ENCODE data around the gene ACTA1. TPM values are rescaled to one million over a fixed set of nuclear protein-coding genes. Genes with fewer than 3 reads are reported as not detected.

ACTA1 gene
- total RNA-seq, 1 experiment from 2014 or later, result 0.80 TPM

DNA sequence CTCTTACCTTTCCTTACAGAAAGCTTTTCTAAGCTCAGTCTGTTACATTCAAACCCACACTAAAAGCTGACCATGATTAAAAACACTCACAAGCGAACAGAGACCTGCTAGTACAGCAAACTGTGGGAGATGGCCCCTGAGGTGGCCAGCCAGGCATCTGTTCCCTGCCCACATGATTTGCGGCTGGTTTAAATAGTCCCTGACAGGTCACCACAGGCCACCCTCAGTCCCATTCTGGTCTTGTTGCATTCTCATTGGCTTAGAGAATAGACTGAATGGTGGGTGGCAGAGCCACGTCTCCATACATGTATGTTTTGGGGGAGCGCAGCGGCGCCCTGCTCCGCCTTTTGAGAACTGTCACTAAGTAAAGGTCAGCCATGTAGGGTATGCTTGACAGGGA lies 2.3 kb upstream of the ACTA1 start:
- H3K4me2 ChIP-seq (ENCODE audit: low read length), result no peak overlapping the region
- H3K27ac ChIP-seq (ENCODE audit: low read length), result no peak overlapping the region
- peaks cover 21% of the 10 kb centered on the region for H3K27me3 ChIP-seq (ENCODE audit: low read length)
- H3K9ac ChIP-seq (ENCODE audit: low read length), result no peak overlapping the region
- H3F3A ChIP-seq (ENCODE audit: low read length, unreplicated experiment), result peaks cover under 1% of the 10 kb centered on the region
- no peak overlapping the region for H2AFZ ChIP-seq (ENCODE audit: low read length)
- TSS peak; percentile 10 for BruUV-seq (replicated peaks)
- intact Hi-C loops (cut with micrococcal nuclease), result no loop called here
- H3K9me3 ChIP-seq (ENCODE audit: low read length), result no peaks in the 10 kb centered on the region
- TF ChIP-seq EZH2 (IDR thresholded peaks at IDR 0.05; ENCODE audit: low read length, unreplicated experiment), result no peak
- no peak overlapping the region for H3K4me3 ChIP-seq (ENCODE audit: low read length)
- no peaks in the 10 kb centered on the region for H3K9me2 ChIP-seq (replicated peaks; ENCODE audit: low read length)
- POLR2A ChIA-PET (ENCODE audit: unreplicated experiment), result interaction anchor here (0.7 kb wide), 1 partner anchor 41 kb away, joined by 5 read pairs; no protein-coding TSS in a partner anchor
- ATAC-seq (no peak), DNase-seq (no peak)
- peaks cover 12% of the 10 kb centered on the region for H3K36me3 ChIP-seq (ENCODE audit: low read depth, low read length)
- H4K20me1 ChIP-seq (ENCODE audit: low read length), result no peaks in the 10 kb centered on the region
- peaks cover 10% of the 10 kb centered on the region for H3K4me1 ChIP-seq (ENCODE audit: insufficient read depth, low read length)
- no peaks in the 10 kb centered on the region for H3K79me2 ChIP-seq (ENCODE audit: low read length)
- CTCF ChIA-PET, result no interaction called here

DNA sequence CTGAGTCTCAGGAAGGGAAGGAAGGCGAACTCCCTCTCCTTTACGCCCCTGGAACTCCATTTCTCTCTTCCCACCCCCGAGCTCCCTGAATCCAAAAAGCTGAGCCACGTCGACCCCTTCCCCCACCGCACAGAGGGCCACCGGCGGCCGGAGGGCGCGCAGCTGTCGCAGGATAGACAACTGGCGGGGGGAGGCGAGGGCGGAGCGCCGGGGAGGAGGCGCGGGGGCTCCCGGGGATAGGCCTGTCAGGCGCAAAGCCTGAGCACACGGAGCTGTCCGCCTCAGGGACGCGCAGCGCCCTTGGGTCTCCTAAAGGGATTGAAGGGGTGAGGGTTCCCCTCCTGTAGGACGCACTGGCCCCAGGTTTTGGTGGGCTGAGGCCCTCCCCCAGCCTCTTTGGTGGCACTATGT lies 752 bp upstream of the ACTA1 start:
- H3K9ac ChIP-seq (ENCODE audit: low read length), result no peak overlapping the region
- H3F3A ChIP-seq (ENCODE audit: low read length, unreplicated experiment), result no peaks in the 10 kb centered on the region
- no peaks in the 10 kb centered on the region for H3K9me2 ChIP-seq (replicated peaks; ENCODE audit: low read length)
- no peak overlapping the region for H3K27ac ChIP-seq (ENCODE audit: low read length)
- H3K9me3 ChIP-seq (ENCODE audit: low read length), result no peaks in the 10 kb centered on the region
- POLR2A ChIA-PET (ENCODE audit: unreplicated experiment), result no interaction called here
- intact Hi-C loops (cut with micrococcal nuclease), result no loop called here
- no peaks in the 10 kb centered on the region for H4K20me1 ChIP-seq (ENCODE audit: low read length)
- H3K27me3 ChIP-seq (ENCODE audit: low read length), result peaks cover 21% of the 10 kb centered on the region
- CTCF ChIA-PET, result no interaction called here
- no peaks in the 10 kb centered on the region for H3K36me3 ChIP-seq (ENCODE audit: low read depth, low read length)
- H3K4me1 ChIP-seq (ENCODE audit: insufficient read depth, low read length), result no peaks in the 10 kb centered on the region
- no peak for TF ChIP-seq CTCF (conservative IDR thresholded peaks at IDR 0.05; ENCODE audit: low read depth, low read length)
- TF ChIP-seq EZH2phosphoT487 (IDR thresholded peaks at IDR 0.05; ENCODE audit: borderline replicate concordance, low read length), result no peak
- no peak for TF ChIP-seq EZH2 (IDR thresholded peaks at IDR 0.05; ENCODE audit: low read length, unreplicated experiment)
- no peak overlapping the region for H3K4me2 ChIP-seq (ENCODE audit: low read length)
- H3K4me3 ChIP-seq (ENCODE audit: low read length), result no peak overlapping the region
- ATAC-seq (peak; percentile 24; the same call in 1 of the 2 replicates), DNase-seq (no peak)
- no TSS peak for BruUV-seq (replicated peaks)
- no peak overlapping the region for H2AFZ ChIP-seq (ENCODE audit: low read length)
- H3K79me2 ChIP-seq (ENCODE audit: low read length), result no peaks in the 10 kb centered on the region

GRCh38 chr1:229433364-229434004 lies 410 bp downstream of the ACTA1 start:
- no peak overlapping the region for H3K27ac ChIP-seq (ENCODE audit: low read length)
- H3F3A ChIP-seq (ENCODE audit: low read length, unreplicated experiment), result no peaks in the 10 kb centered on the region
- POLR2A ChIA-PET (ENCODE audit: unreplicated experiment), result no interaction called here
- no peak overlapping the region for H2AFZ ChIP-seq (ENCODE audit: low read length)
- BruUV-seq (replicated peaks), result no TSS peak
- TF ChIP-seq EZH2 (IDR thresholded peaks at IDR 0.05; ENCODE audit: low read length, unreplicated experiment) (no peak), CTCF (conservative IDR thresholded peaks at IDR 0.05; ENCODE audit: low read depth, low read length) (no peak), EZH2phosphoT487 (IDR thresholded peaks at IDR 0.05; ENCODE audit: borderline replicate concordance, low read length) (no peak)
- H4K20me1 ChIP-seq (ENCODE audit: low read length), result no peaks in the 10 kb centered on the region
- no peak for ATAC-seq
- no peaks in the 10 kb centered on the region for H3K9me3 ChIP-seq (ENCODE audit: low read length)
- H3K4me2 ChIP-seq (ENCODE audit: low read length), result no peak overlapping the region
- intact Hi-C loops (cut with micrococcal nuclease), result no loop called here
- DNase-seq, result no peak
- CTCF ChIA-PET, result no interaction called here
- no peaks in the 10 kb centered on the region for H3K9me2 ChIP-seq (replicated peaks; ENCODE audit: low read length)
- H3K27me3 ChIP-seq (ENCODE audit: low read length), result peaks cover 21% of the 10 kb centered on the region
- no peaks in the 10 kb centered on the region for H3K36me3 ChIP-seq (ENCODE audit: low read depth, low read length)
- H3K9ac ChIP-seq (ENCODE audit: low read length), result no peak overlapping the region
- H3K4me1 ChIP-seq (ENCODE audit: insufficient read depth, low read length), result no peaks in the 10 kb centered on the region
- no peaks in the 10 kb centered on the region for H3K79me2 ChIP-seq (ENCODE audit: low read length)
- H3K4me3 ChIP-seq (ENCODE audit: low read length), result no peak overlapping the region
